ENCODE measurements around the gene MYH9. TPM values are rescaled to one million over a fixed set of nuclear protein-coding genes. Genes with fewer than 3 reads are reported as not detected.
"Not testable (repeated sequence)": the region's sequence is repeated elsewhere in the genome, so short reads cannot be mapped to it uniquely, and the experiment has no call there.

Gene MYH9
- total RNA-seq, 1 donor from 2014 or later = 282 TPM

- intact Hi-C loops (cut with DNase I); DNase-seq (ENCODE audit: low spot score): not testable (repeated sequence)
These were observed 123.7 kb downstream of the MYH9 start for GRCh38 chr22:36263886-36264664.

GRCh38 chr22:36263216-36263673 is 124.5 kb downstream of the MYH9 start:
- DNase-seq (ENCODE audit: low spot score); intact Hi-C loops (cut with DNase I): not testable (repeated sequence)

GRCh38 chr22:36262307-36262706 is 125.5 kb downstream of the MYH9 start:
- DNase-seq (ENCODE audit: low spot score); intact Hi-C loops (cut with DNase I): not testable (repeated sequence)

GRCh38 chr22:36261675-36262074 is 126.1 kb downstream of the MYH9 start:
- DNase-seq (ENCODE audit: low spot score); intact Hi-C loops (cut with DNase I): not testable (repeated sequence)

- DNase-seq (ENCODE audit: low spot score) = no peak
- intact Hi-C loops (cut with DNase I) = loop anchor here (5.0 kb wide), 1 partner anchor 57 kb away; the partner anchor contains the start of gene APOL4
These were observed 128.0 kb downstream of the MYH9 start for GRCh38 chr22:36259615-36260300.

GRCh38 chr22:36258701-36259614 is 128.8 kb downstream of the MYH9 start:
- DNase-seq (ENCODE audit: low spot score) = no peak
- intact Hi-C loops (cut with DNase I) = loop anchor here (5.0 kb wide), 1 partner anchor 57 kb away; the partner anchor contains the start of gene APOL4

GRCh38 chr22:36257948-36258670 is 129.7 kb downstream of the MYH9 start:
- no peak for DNase-seq (ENCODE audit: low spot score)
- intact Hi-C loops (cut with DNase I) = loop anchor here (5.0 kb wide), 1 partner anchor 56 kb away; the partner anchor contains the start of gene APOL4

GRCh38 chr22:36257308-36257707 is 130.5 kb downstream of the MYH9 start:
- intact Hi-C loops (cut with DNase I) = loop anchor here (5.0 kb wide), 1 partner anchor 55 kb away; the partner anchor contains the start of gene APOL4

GRCh38 chr22:36256478-36256877 is 131.3 kb downstream of the MYH9 start:
- intact Hi-C loops (cut with DNase I) = loop anchor here (5.0 kb wide), 1 partner anchor 54 kb away; the partner anchor contains the start of gene APOL4
- no peak for DNase-seq (ENCODE audit: low spot score)

More at GRCh38 chr22:36257308-36257707, 130.5 kb downstream of the MYH9 start:
- no peak for DNase-seq (ENCODE audit: low spot score)

GRCh38 chr22:36255572-36255971 is 132.2 kb downstream of the MYH9 start:
- intact Hi-C loops (cut with DNase I) = loop anchor here (5.0 kb wide), 1 partner anchor 53 kb away; the partner anchor contains the start of gene APOL4
- not testable (repeated sequence) for DNase-seq (ENCODE audit: low spot score)

- intact Hi-C loops (cut with DNase I) = no loop called here
- DNase-seq (ENCODE audit: low spot score) = no peak
These were observed 134.0 kb downstream of the MYH9 start for GRCh38 chr22:36253523-36254490.

- intact Hi-C loops (cut with DNase I) = no loop called here
- DNase-seq (ENCODE audit: low spot score) = peak; percentile 85
These were observed 134.8 kb downstream of the MYH9 start, which contains the start of gene APOL1 for GRCh38 chr22:36252754-36253522. Gene APOL1 (plus strand): TSS chr22:36253133. CDS start chr22:36254956, 1,823 bp downstream.

- intact Hi-C loops (cut with DNase I); DNase-seq (ENCODE audit: low spot score): not testable (repeated sequence)
These were observed 135.7 kb downstream of the MYH9 start for GRCh38 chr22:36251979-36252608.

- intact Hi-C loops (cut with DNase I); DNase-seq (ENCODE audit: low spot score): not testable (repeated sequence)
These were observed 137.3 kb downstream of the MYH9 start for GRCh38 chr22:36250292-36250960.

- no peak for DNase-seq (ENCODE audit: low spot score)
These were observed 138.6 kb downstream of the MYH9 start for GRCh38 chr22:36249160-36249559.

GRCh38 chr22:36247955-36248354 is 139.8 kb downstream of the MYH9 start:
- DNase-seq (ENCODE audit: low spot score) = no peak
- intact Hi-C loops (cut with DNase I) = no loop called here

More at GRCh38 chr22:36249160-36249559, 138.6 kb downstream of the MYH9 start:
- intact Hi-C loops (cut with DNase I) = no loop called here

Data from cardiac septum (tissue), 1 donor.